Heart left ventricle (tissue), 13 donors: Measurements from ENCODE around the gene DCAF6.

ENCODE experiments used
- POLR2A ChIP-seq, 2 donors: fragments of 450-650 bp; IDR thresholded peaks; one replicate each; pipeline ENCODE4 v1.6.1; 2017; ENCODE audit warnings: antibody characterized with exemption in 2 of 2, mild to moderate bottlenecking in 2 of 2, moderate library complexity in 2 of 2
- TF ChIP-seq, protein P1 (sequence below), 12 donors: fragments of 200-600 bp; sonication (generic) in 4 of 12; IDR thresholded peaks; one replicate each; pipeline versions ENCODE4 v1.5.0 to v1.8.0; 2018 to 2022; ENCODE audit warnings: antibody characterized with exemption in 12 of 12, mild to moderate bottlenecking in 5 of 12
- donor health status: ischemic (EF 13 %, LVEDD 7.1; RV severe dilation, severe dysfunction).
- donor health status: DM: no; HTN: yes; CAD: no.
- donor health status: DM: no; HTN: no; CAD: no.
- donor health status: ischemic (EF 25% LVEDD 6.9; RV normal size, moderate dysfunction).
- donor health status: ischemic (EF 25% LVEDD 5.7; RV mildly dilated, moderate dysfunction).
- donor health status: ischemic (EF 35%, LVEDD 5.7; RV mildly dilated, moderate dysfunction).
- donor health status: nonischemic (EF 11% LVEDD 7.7; RV severe dilation, severe dysfunction).
- donor health status: DM: yes; HTN: yes; CAD: no.
- donor health status: PGD.
- donor health status: ischemic (EF 29% LVEDD 5.4; RV normal size, mild dysfunction).
- donor health status: nonischemic (EF 23%, LVEDD 6.1; RV moderate dilation, normal function).

DNA sequence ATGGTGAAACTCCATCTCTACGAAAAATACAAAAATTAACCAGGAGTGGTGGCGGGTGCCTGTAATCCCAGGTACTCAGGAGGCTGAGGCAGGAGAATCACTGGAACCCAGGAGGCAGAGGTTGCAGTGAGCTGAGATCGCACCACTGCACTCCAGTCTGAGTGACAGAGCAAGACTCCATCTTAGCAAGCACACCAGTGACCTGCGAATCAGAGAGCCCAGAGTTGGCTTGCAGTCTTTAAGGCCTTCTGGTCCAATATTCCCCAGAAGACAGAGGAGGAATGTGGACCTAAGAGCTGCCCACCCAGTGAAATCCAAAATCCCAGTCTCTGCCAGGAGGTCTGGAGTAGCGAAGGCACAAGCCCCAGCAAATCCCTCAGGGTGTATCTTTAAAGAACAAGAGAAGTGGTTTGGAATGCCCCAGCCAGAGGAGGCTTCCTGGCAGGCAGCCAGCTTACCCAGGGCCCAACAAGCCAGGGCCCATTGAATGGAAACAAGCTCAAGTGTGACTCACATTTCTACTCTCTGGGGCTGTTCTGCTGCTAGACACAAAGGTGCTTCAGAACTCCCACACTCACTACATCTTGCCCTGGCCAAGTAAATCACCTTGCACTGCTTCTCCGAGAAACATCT is 176.3 kb downstream of the DCAF6 start:
- TF ChIP-seq, protein P1, sequence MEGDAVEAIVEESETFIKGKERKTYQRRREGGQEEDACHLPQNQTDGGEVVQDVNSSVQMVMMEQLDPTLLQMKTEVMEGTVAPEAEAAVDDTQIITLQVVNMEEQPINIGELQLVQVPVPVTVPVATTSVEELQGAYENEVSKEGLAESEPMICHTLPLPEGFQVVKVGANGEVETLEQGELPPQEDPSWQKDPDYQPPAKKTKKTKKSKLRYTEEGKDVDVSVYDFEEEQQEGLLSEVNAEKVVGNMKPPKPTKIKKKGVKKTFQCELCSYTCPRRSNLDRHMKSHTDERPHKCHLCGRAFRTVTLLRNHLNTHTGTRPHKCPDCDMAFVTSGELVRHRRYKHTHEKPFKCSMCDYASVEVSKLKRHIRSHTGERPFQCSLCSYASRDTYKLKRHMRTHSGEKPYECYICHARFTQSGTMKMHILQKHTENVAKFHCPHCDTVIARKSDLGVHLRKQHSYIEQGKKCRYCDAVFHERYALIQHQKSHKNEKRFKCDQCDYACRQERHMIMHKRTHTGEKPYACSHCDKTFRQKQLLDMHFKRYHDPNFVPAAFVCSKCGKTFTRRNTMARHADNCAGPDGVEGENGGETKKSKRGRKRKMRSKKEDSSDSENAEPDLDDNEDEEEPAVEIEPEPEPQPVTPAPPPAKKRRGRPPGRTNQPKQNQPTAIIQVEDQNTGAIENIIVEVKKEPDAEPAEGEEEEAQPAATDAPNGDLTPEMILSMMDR (IDR thresholded peaks at IDR 0.05) = no peak
- no peak for TF ChIP-seq POLR2A (IDR thresholded peaks at IDR 0.05)
